Measurements from ENCODE around the gene MYL2. TPM values are rescaled to one million over a fixed set of nuclear protein-coding genes. Genes with fewer than 3 reads are reported as not detected.

The MYL2 gene
- polyA plus RNA-seq, 2 of the 4 experiments (the other 2 are of a cell fraction), result 0.13 TPM; not detected in 1

DNA sequence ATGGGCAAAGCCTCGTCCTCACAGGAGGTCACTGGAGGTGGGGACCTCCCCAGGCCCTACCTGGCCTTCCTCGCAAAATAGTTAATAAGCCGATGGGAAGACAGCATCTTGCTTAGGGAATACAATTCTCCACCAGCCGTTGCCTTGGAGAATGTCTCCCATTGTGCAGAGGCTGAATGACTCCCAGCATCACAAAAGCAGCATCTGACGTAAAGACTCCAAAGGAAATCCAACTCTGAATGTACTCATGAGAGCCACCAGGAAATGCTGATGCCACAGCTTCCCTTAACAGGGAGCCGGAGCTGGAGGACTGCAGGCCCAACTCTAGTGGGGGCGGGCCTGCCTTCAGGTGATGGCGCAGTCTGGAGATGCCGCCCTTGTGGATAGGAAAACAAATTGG lies 58.0 kb downstream of the MYL2 start:
- Histone ChIP-seq H3K4me2 (no peak overlapping the region), H3K9me3 (no peaks in the 10 kb centered on the region), H3K4me3 (no peak overlapping the region), H3K4me1 (no peaks in the 10 kb centered on the region), H3K27ac (no peak overlapping the region)
- DNase-seq (ENCODE audit: low read depth in 1 of 2, low spot score in 1 of 2) (no peak), FAIRE-seq (no peak), ATAC-seq (no peak)
- TF ChIP-seq HOXB5 (CRISPR knock-in tag; IDR thresholded peaks at IDR 0.05) (no peak), MYC (IDR thresholded peaks at IDR 0.05; ENCODE audit: borderline replicate concordance, low read length) (no peak), HEYL (CRISPR knock-in tag; IDR thresholded peaks at IDR 0.05) (no peak), RCOR1 (IDR thresholded peaks at IDR 0.05; ENCODE audit: low read depth, low read length) (no peak), CTCF (IDR thresholded peaks at IDR 0.05) (no peak), GATA3 (IDR thresholded peaks at IDR 0.05; ENCODE audit: borderline replicate concordance) (no peak), FOSB (CRISPR knock-in tag; IDR thresholded peaks at IDR 0.05) (no peak), ESRRA (IDR thresholded peaks at IDR 0.05; ENCODE audit: borderline replicate concordance, low read length) (no peak), POLR2A (IDR thresholded peaks at IDR 0.05; ENCODE audit: low read length) (no peak), EHMT2 (IDR thresholded peaks at IDR 0.05; ENCODE audit: low read depth) (no peak), RAD21 (conservative IDR thresholded peaks at IDR 0.05 in 1 of 2, IDR thresholded peaks at IDR 0.05 in 1 of 2) (no peak), HOXB13 (CRISPR knock-in tag; IDR thresholded peaks at IDR 0.05; ENCODE audit: low read depth) (no peak), USF2 (IDR thresholded peaks at IDR 0.05) (no peak), KDM1A (IDR thresholded peaks at IDR 0.05; ENCODE audit: low read depth) (no peak), PHF8 (IDR thresholded peaks at IDR 0.05; ENCODE audit: borderline replicate concordance, low read depth) (no peak), RARB (CRISPR knock-in tag; IDR thresholded peaks at IDR 0.05) (no peak), RNF2 (IDR thresholded peaks at IDR 0.05; ENCODE audit: borderline replicate concordance, low read depth) (no peak)
- TF ChIP-seq, protein P1, sequence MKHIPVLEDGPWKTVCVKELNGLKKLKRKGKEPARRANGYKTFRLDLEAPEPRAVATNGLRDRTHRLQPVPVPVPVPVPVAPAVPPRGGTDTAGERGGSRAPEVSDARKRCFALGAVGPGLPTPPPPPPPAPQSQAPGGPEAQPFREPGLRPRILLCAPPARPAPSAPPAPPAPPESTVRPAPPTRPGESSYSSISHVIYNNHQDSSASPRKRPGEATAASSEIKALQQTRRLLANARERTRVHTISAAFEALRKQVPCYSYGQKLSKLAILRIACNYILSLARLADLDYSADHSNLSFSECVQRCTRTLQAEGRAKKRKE (CRISPR knock-in tag; IDR thresholded peaks at IDR 0.05; ENCODE audit: low read depth), result no peak
- WGBS (ENCODE audit: missing lambda C conversion rate), result 83% methylated on average over 9 of the region's 9 CpGs
- CTCF ChIA-PET, result interaction anchor here (0.6 to 2.4 kb wide), 6 partner anchors 14 to 116 kb away, joined by 3 to 11 read pairs (median 4); partner anchors contain the start of gene CCDC63
- POLR2A ChIA-PET, result no interaction called here

DNA sequence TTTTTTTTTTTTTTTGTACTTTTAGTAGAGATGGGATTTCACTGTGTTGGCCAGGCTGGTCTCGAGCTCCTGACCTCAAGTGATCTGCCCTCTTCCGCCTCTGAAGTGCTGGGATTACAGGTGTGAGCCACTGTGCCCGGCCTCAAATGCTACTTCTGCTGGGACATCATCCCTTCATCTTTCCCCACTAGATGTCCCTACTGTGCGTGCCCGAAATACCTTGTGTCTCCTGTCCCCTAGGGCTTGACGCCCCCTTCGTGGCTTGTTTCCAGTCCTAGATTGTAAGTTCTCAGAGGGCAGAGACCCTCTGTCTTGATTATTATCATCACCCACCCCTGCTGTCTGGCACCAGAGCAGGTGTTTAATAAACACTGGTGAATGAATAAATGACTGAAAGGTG lies 58.6 kb downstream of the MYL2 start:
- ChIA-PET POLR2A (no interaction called here), CTCF (interaction anchor here (0.6 to 2.4 kb wide), 6 partner anchors 15 to 920 kb away, joined by 3 to 11 read pairs (median 3); partner anchors contain the start of gene CCDC63)
- peak; percentile 35 for TF ChIP-seq CTCF (IDR thresholded peaks at IDR 0.05)
- no peak for TF ChIP-seq NPAS2 (CRISPR knock-in tag; IDR thresholded peaks at IDR 0.05; ENCODE audit: borderline replicate concordance)
- Histone ChIP-seq H3K4me1 (no peaks in the 10 kb centered on the region), H3K4me2 (no peak overlapping the region), H3K9me3 (no peaks in the 10 kb centered on the region), H3K4me3 (no peak overlapping the region), H3K27ac (no peak overlapping the region)
- no peak for DNase-seq (ENCODE audit: low read depth in 1 of 2, low spot score in 1 of 2)
- no peak for FAIRE-seq
- peak in 1 of 2 experiments; percentile 66; a peak in 3 of 6 replicates for ATAC-seq
- WGBS (ENCODE audit: missing lambda C conversion rate), result 37% methylated on average over 7 of the region's 7 CpGs

Other genes with a start within 250 kb of the MYL2 start
- gene HVCN1, start 231.5 kb downstream of the MYL2 start, polyA plus RNA-seq (2011; rRNA removed), result 1.1 TPM in 2 replicates
- 0.20 to 0.46 TPM (median 0.34 TPM) in 3 replicates for gene HVCN1, start 231.5 kb downstream of the MYL2 start, polyA plus RNA-seq (2017; fragmentation: RNase III; extraction: RNeasy Plus Mini Kit Qiagen cat#74134 plus additional on column Dnase treatment)
- 210 and 258 TPM in 2 replicates for gene PPP1CC, start 177.7 kb downstream of the MYL2 start, polyA plus RNA-seq (2011; rRNA removed)
- 131 to 139 TPM (median 131 TPM) in 3 replicates for gene PPP1CC, start 177.7 kb downstream of the MYL2 start, polyA plus RNA-seq (2017; fragmentation: RNase III; extraction: RNeasy Plus Mini Kit Qiagen cat#74134 plus additional on column Dnase treatment)
- gene CCDC63, start 73.6 kb downstream of the MYL2 start, polyA plus RNA-seq (2011; rRNA removed), result 0.04 and 0.05 TPM in 2 replicates
- not detected in 3 replicates for gene CCDC63, start 73.6 kb downstream of the MYL2 start, polyA plus RNA-seq (2017; fragmentation: RNase III; extraction: RNeasy Plus Mini Kit Qiagen cat#74134 plus additional on column Dnase treatment)
- gene CUX2, start 113.6 kb upstream of the MYL2 start, polyA plus RNA-seq (2011; rRNA removed), result 0.04 and 0.06 TPM in 2 replicates
- 0.04 to 0.07 TPM (median 0.04 TPM) in 3 replicates for gene CUX2, start 113.6 kb upstream of the MYL2 start, polyA plus RNA-seq (2017; fragmentation: RNase III; extraction: RNeasy Plus Mini Kit Qiagen cat#74134 plus additional on column Dnase treatment)